HG02970 (cell line): ENCODE results near the gene SPOP.
"Not testable (repeated sequence)": the region's sequence is repeated elsewhere in the genome, so short reads cannot be mapped to it uniquely, and the experiment has no call there.

Source experiments
- ATAC-seq: cut with Tn5 transposase; IDR thresholded peaks from one replicate; pipeline ENCODE4 v1.9.1; 2021; ENCODE audit warnings: mild to moderate bottlenecking, moderate library complexity, moderate number of reproducible peaks; ENCODE audit not compliant: unreplicated experiment, low FRiP score

The SPOP gene

GRCh38 chr17:49664706-49665211, 13.1 kb downstream of the SPOP start:
- no peak for ATAC-seq

GRCh38 chr17:49659661-49660382, 18.1 kb downstream of the SPOP start:
- ATAC-seq = no peak

GRCh38 chr17:49656247-49656646, 21.6 kb downstream of the SPOP start:
- ATAC-seq = no peak

- no peak for ATAC-seq
Measured at GRCh38 chr17:49647256-49647585, 30.7 kb downstream of the SPOP start.

- no peak for ATAC-seq
Measured at GRCh38 chr17:49646391-49647255, 31.3 kb downstream of the SPOP start.

GRCh38 chr17:49646056-49646390, 31.9 kb downstream of the SPOP start:
- ATAC-seq = not testable (repeated sequence)

GRCh38 chr17:49645654-49646053, 32.2 kb downstream of the SPOP start:
- ATAC-seq = no peak

- no peak for ATAC-seq
Measured at GRCh38 chr17:49640556-49640955, 37.3 kb downstream of the SPOP start.

GRCh38 chr17:49638818-49639217, 39.1 kb downstream of the SPOP start:
- no peak for ATAC-seq

- no peak for ATAC-seq
Measured at GRCh38 chr17:49637739-49638138, 40.2 kb downstream of the SPOP start.

GRCh38 chr17:49637050-49637449, 40.8 kb downstream of the SPOP start:
- ATAC-seq = no peak

GRCh38 chr17:49635121-49635520, 42.8 kb downstream of the SPOP start:
- ATAC-seq = no peak

GRCh38 chr17:49634485-49634860, 43.4 kb downstream of the SPOP start:
- ATAC-seq = no peak

GRCh38 chr17:49633762-49634484, 44.0 kb downstream of the SPOP start:
- no peak for ATAC-seq

- ATAC-seq = no peak
Measured at GRCh38 chr17:49633250-49633649, 44.6 kb downstream of the SPOP start.

- ATAC-seq = no peak
Measured at GRCh38 chr17:49632201-49632600, 45.7 kb downstream of the SPOP start.

- no peak for ATAC-seq
Measured at GRCh38 chr17:49631496-49631895, 46.4 kb downstream of the SPOP start.

GRCh38 chr17:49630113-49630900, 47.6 kb downstream of the SPOP start:
- ATAC-seq = no peak

GRCh38 chr17:49629447-49629846, 48.5 kb downstream of the SPOP start:
- no peak for ATAC-seq

- no peak for ATAC-seq
Measured at GRCh38 chr17:49624896-49625295, 53.0 kb downstream of the SPOP start.
